HEK293 (cell line): Measurements from ENCODE around the gene FBXO45.

Source experiments
- CTCF ChIA-PET: fragments of 350-600 bp; formaldehyde crosslinking; extraction: SDS; loops from one replicate; lab custom pipeline; 2021; ENCODE audit warnings: antibody characterized with exemption; lab: Yijun Ruan, JAX
- POLR2A ChIA-PET: fragments of 300-600 bp; formaldehyde crosslinking; extraction: SDS; loops from one replicate; lab custom pipeline; 2020; ENCODE audit warnings: antibody characterized with exemption, inconsistent platforms; lab: Yijun Ruan, JAX
- H3K27ac ChIP-seq: fragments of 200-500 bp; sonication (Bioruptor generic); 2 replicates; pipeline ENCODE4 v1.5.1; 2014; ENCODE audit warnings: low read depth, low read length, control low read depth, inconsistent platforms; ENCODE audit errors: extremely low read depth
- H3K36me3 ChIP-seq, 2 experiments: fragments of 200-500 bp in 1 of 2; sonication (Bioruptor generic) in 1 of 2; 1 replicate in 1 of 2; 2 replicates in 1 of 2; pipeline ENCODE4 v1.5.1; 2014 to 2017; ENCODE audit warnings: inconsistent platforms in 2 of 2, low read length in 2 of 2; ENCODE audit not compliant: control insufficient read depth in 2 of 2, insufficient read depth in 1 of 2
- H3K4me1 ChIP-seq: fragments of 200-500 bp; sonication (Bioruptor generic); 2 replicates; pipeline ENCODE4 v1.5.1; 2014; ENCODE audit warnings: mild to moderate bottlenecking, low read length, inconsistent platforms; ENCODE audit not compliant: control insufficient read depth, insufficient read depth
- H3K4me3 ChIP-seq: 2 replicates; pipeline ENCODE4 v1.5.1; 2011; ENCODE audit warnings: low read depth, mild to moderate bottlenecking, control low read depth, low read length, moderate library complexity
- H3K9me3 ChIP-seq: fragments of 200-500 bp; sonication (Bioruptor generic); 2 replicates; pipeline ENCODE4 v1.5.1; 2014; ENCODE audit warnings: low read depth, low read length, inconsistent platforms; ENCODE audit not compliant: control insufficient read depth, insufficient read depth
- AEBP2 ChIP-seq: fragments of 450-650 bp; formaldehyde crosslinking; IDR thresholded peaks from 2 replicates; pipeline ENCODE4 v1.5.1; 2016; ENCODE audit warnings: missing biosample characterization, missing genetic modification characterization, borderline replicate concordance
- BCL6B ChIP-seq: fragments of 450-650 bp; formaldehyde crosslinking; IDR thresholded peaks from 2 replicates; pipeline ENCODE4 v1.5.1; 2017; ENCODE audit warnings: missing biosample characterization, missing genetic modification characterization
- KLF10 ChIP-seq: fragments of 450-650 bp; IDR thresholded peaks from 2 replicates; pipeline ENCODE4 v1.5.1; 2018; ENCODE audit warnings: missing biosample characterization, mild to moderate bottlenecking, missing genetic modification characterization
- ZBTB10 ChIP-seq: fragments of 450-650 bp; formaldehyde crosslinking; IDR thresholded peaks from 2 replicates; pipeline ENCODE4 v1.5.1; 2016; ENCODE audit warnings: missing biosample characterization, missing genetic modification characterization
- ZFP69B ChIP-seq: fragments of 450-650 bp; formaldehyde crosslinking; IDR thresholded peaks from 2 replicates; pipeline ENCODE4 v1.5.1; 2016; ENCODE audit warnings: missing biosample characterization, missing genetic modification characterization
- ZNF10 ChIP-seq: fragments of 450-650 bp; formaldehyde crosslinking; IDR thresholded peaks from 2 replicates; pipeline ENCODE4 v1.5.1; 2017; ENCODE audit warnings: missing biosample characterization, missing genetic modification characterization
- ZNF112 ChIP-seq: fragments of 450-650 bp; formaldehyde crosslinking; IDR thresholded peaks from 2 replicates; pipeline ENCODE4 v1.5.0; 2017; ENCODE audit warnings: missing biosample characterization, missing genetic modification characterization
- ZNF146 ChIP-seq: fragments of 450-650 bp; formaldehyde crosslinking; IDR thresholded peaks from 2 replicates; pipeline ENCODE4 v1.5.1; 2016; ENCODE audit warnings: missing biosample characterization, missing genetic modification characterization
- ZNF157 ChIP-seq: fragments of 450-650 bp; formaldehyde crosslinking; IDR thresholded peaks from 2 replicates; pipeline ENCODE4 v1.5.1; 2016; ENCODE audit warnings: missing biosample characterization, missing genetic modification characterization
- ZNF169 ChIP-seq: fragments of 450-650 bp; formaldehyde crosslinking; IDR thresholded peaks from 2 replicates; pipeline ENCODE4 v1.5.1; 2016; ENCODE audit warnings: missing biosample characterization, missing genetic modification characterization
- ZNF221 ChIP-seq: fragments of 450-650 bp; formaldehyde crosslinking; IDR thresholded peaks from 2 replicates; pipeline ENCODE4 v1.5.1; 2017; ENCODE audit warnings: missing biosample characterization, missing genetic modification characterization, borderline replicate concordance
- ZNF239 ChIP-seq: fragments of 450-650 bp; formaldehyde crosslinking; IDR thresholded peaks from 2 replicates; pipeline ENCODE4 v1.5.1; 2016; ENCODE audit warnings: missing biosample characterization, missing genetic modification characterization
- ZNF248 ChIP-seq: fragments of 450-650 bp; formaldehyde crosslinking; IDR thresholded peaks from 2 replicates; pipeline ENCODE4 v1.5.1; 2017; ENCODE audit warnings: missing biosample characterization, missing genetic modification characterization
- ZNF341 ChIP-seq: fragments of 450-650 bp; formaldehyde crosslinking; IDR thresholded peaks from 2 replicates; pipeline ENCODE4; 2016; ENCODE audit warnings: low read depth, missing biosample characterization, missing genetic modification characterization
- ZNF362 ChIP-seq: fragments of 450-650 bp; formaldehyde crosslinking; IDR thresholded peaks from 2 replicates; pipeline ENCODE4 v1.5.1; 2016; ENCODE audit warnings: missing biosample characterization, missing genetic modification characterization
- ZNF48 ChIP-seq: fragments of 450-650 bp; formaldehyde crosslinking; IDR thresholded peaks from 2 replicates; pipeline ENCODE4 v1.5.1; 2016; ENCODE audit warnings: missing biosample characterization, missing genetic modification characterization
- ZNF488 ChIP-seq: fragments of 450-650 bp; formaldehyde crosslinking; IDR thresholded peaks from 2 replicates; pipeline ENCODE4 v1.5.1; 2016; ENCODE audit warnings: missing biosample characterization, missing genetic modification characterization
- ZNF514 ChIP-seq: fragments of 450-650 bp; formaldehyde crosslinking; IDR thresholded peaks from 2 replicates; pipeline ENCODE4 v1.5.1; 2016; ENCODE audit warnings: missing biosample characterization, missing genetic modification characterization
- ZNF544 ChIP-seq: fragments of 450-650 bp; formaldehyde crosslinking; IDR thresholded peaks from 2 replicates; pipeline ENCODE4 v1.5.0; 2017; ENCODE audit warnings: missing biosample characterization, missing genetic modification characterization
- ZNF747 ChIP-seq: fragments of 450-650 bp; formaldehyde crosslinking; IDR thresholded peaks from 2 replicates; pipeline ENCODE4 v1.5.1; 2016; ENCODE audit warnings: missing biosample characterization, missing genetic modification characterization
- ZNF776 ChIP-seq: fragments of 450-650 bp; formaldehyde crosslinking; IDR thresholded peaks from 2 replicates; pipeline ENCODE4 v1.5.0; 2017; ENCODE audit warnings: missing biosample characterization, missing genetic modification characterization, borderline replicate concordance
- ZNF777 ChIP-seq: fragments of 450-650 bp; formaldehyde crosslinking; IDR thresholded peaks from 2 replicates; pipeline ENCODE4 v1.5.1; 2017; ENCODE audit warnings: missing biosample characterization, missing genetic modification characterization, borderline replicate concordance
- ZNF837 ChIP-seq: fragments of 450-650 bp; formaldehyde crosslinking; IDR thresholded peaks from 2 replicates; pipeline ENCODE4 v1.5.1; 2016; ENCODE audit warnings: missing biosample characterization, missing genetic modification characterization

The FBXO45 gene

GRCh38 chr3:196625331-196625730, 56.9 kb downstream of the FBXO45 start:
- ChIA-PET POLR2A (no interaction called here), CTCF (no interaction called here)
- Histone ChIP-seq H3K27ac (no peak overlapping the region), H3K4me1 (no peaks in the 10 kb centered on the region), H3K36me3 (no peaks in the 10 kb centered on the region), H3K9me3 (no peaks in the 10 kb centered on the region), H3K4me3 (no peak overlapping the region)
- no peak for TF ChIP-seq ZBTB10
- no peak for TF ChIP-seq ZNF776
- TF ChIP-seq ZNF169 (tag by site-specific recombination), result no peak
- TF ChIP-seq ZNF248 (tag by site-specific recombination), result no peak
- TF ChIP-seq ZNF239 (tag by site-specific recombination), result no peak
- TF ChIP-seq BCL6B (tag by site-specific recombination), result no peak
- no peak for TF ChIP-seq ZNF837 (tag by site-specific recombination)
- no peak for TF ChIP-seq ZNF48 (tag by site-specific recombination)
- TF ChIP-seq ZNF157 (tag by site-specific recombination), result no peak
- TF ChIP-seq ZNF747 (tag by site-specific recombination), result no peak
- TF ChIP-seq ZNF146, result no peak
- no peak for TF ChIP-seq ZNF221 (tag by site-specific recombination)
- no peak for TF ChIP-seq ZNF514
- TF ChIP-seq ZNF341 (tag by site-specific recombination), result no peak
- no peak for TF ChIP-seq ZNF544
- no peak for TF ChIP-seq ZNF488 (tag by site-specific recombination)

- H3K4me1 ChIP-seq, result 0 out of 2 replicates have a peak, but pooled peaks cover under 1% of the 10 kb centered on the region
- ChIA-PET CTCF (no interaction called here), POLR2A (no interaction called here)
- H3K9me3 ChIP-seq, result no peaks in the 10 kb centered on the region
- no peak for TF ChIP-seq ZNF112 (tag by site-specific recombination)
- TF ChIP-seq ZNF777 (tag by site-specific recombination), result no peak
- no peak for TF ChIP-seq ZNF362
- no peak for TF ChIP-seq ZNF10
- TF ChIP-seq AEBP2 (tag by site-specific recombination), result no peak
- no peak for TF ChIP-seq ZFP69B (tag by site-specific recombination)
- TF ChIP-seq KLF10 (tag by site-specific recombination), result no peak
- H3K27ac ChIP-seq, result no peak overlapping the region
- no peak overlapping the region for H3K4me3 ChIP-seq
- no peaks in the 10 kb centered on the region for H3K36me3 ChIP-seq
Observed at GRCh38 chr3:196627918-196628231, 59.4 kb downstream of the FBXO45 start.
